NOMO-1 (cell line): ENCODE measurements around the gene EIF5A.

Experiments used
- DNase-seq, 2 experiments: peaks; one replicate each; lab custom pipeline; 2025; ENCODE audit not compliant: unreplicated experiment in 2 of 2; lab: John Stamatoyannopoulos, UW

The EIF5A gene

GRCh38 chr17:7284911-7285310, 22.5 kb upstream of the EIF5A start:
- no peak for DNase-seq

GRCh38 chr17:7285679-7286078, 21.7 kb upstream of the EIF5A start:
- no peak for DNase-seq

GRCh38 chr17:7289256-7290032, 18.0 kb upstream of the EIF5A start:
- DNase-seq, result no peak

GRCh38 chr17:7290166-7290565, 17.3 kb upstream of the EIF5A start:
- DNase-seq, result no peak

- no peak for DNase-seq
Observed at GRCh38 chr17:7290685-7291084, 16.7 kb upstream of the EIF5A start.

GRCh38 chr17:7292194-7292593, 15.2 kb upstream of the EIF5A start:
- DNase-seq, result no peak

GRCh38 chr17:7292729-7293128, 14.7 kb upstream of the EIF5A start:
- DNase-seq, result no peak

GRCh38 chr17:7293159-7293558, 14.3 kb upstream of the EIF5A start:
- no peak for DNase-seq

- no peak for DNase-seq
Observed at GRCh38 chr17:7293816-7294613, 13.4 kb upstream of the EIF5A start.

GRCh38 chr17:7294614-7295153, 12.7 kb upstream of the EIF5A start, which contains the start of gene YBX2:
TSS of gene YBX2 (minus strand) at chr17:7294639. CDS start at chr17:7294500, 139 bp downstream.
- DNase-seq, result peak; percentile 58 to 78

GRCh38 chr17:7295230-7296180, 11.9 kb upstream of the EIF5A start:
- DNase-seq, result no peak

GRCh38 chr17:7296189-7296861, 11.1 kb upstream of the EIF5A start:
- DNase-seq, result peak; percentile 57 to 66

GRCh38 chr17:7304179-7304578, 3.2 kb upstream of the EIF5A start:
- DNase-seq, result no peak

GRCh38 chr17:7307686-7308624, 527 bp downstream of the EIF5A start:
- peak; percentile 18 to 57 for DNase-seq

GRCh38 chr17:7308625-7309433, 1.4 kb downstream of the EIF5A start:
- DNase-seq, result peak; percentile 67 to 91

GRCh38 chr17:7309628-7310027, 2.2 kb downstream of the EIF5A start:
- DNase-seq, result no peak

- DNase-seq, result no peak
Observed at GRCh38 chr17:7311110-7311705, 3.8 kb downstream of the EIF5A start.
